Urinary bladder (tissue), 4 donors: ENCODE data around the gene CDC37. TPM values are rescaled to one million over a fixed set of nuclear protein-coding genes. Genes with fewer than 3 reads are reported as not detected.

Experiments used
- DNase-seq: peaks from one replicate; pipeline ENCODE4 v3.0.0-alpha.2; 2015; ENCODE audit errors: extremely low spot score
- H3K27ac ChIP-seq: one replicate; pipeline ENCODE4 v1.5.1; 2013; ENCODE audit warnings: low read depth, mild to moderate bottlenecking, moderate library complexity
- H3K36me3 ChIP-seq: one replicate; pipeline ENCODE4 v1.6.1; 2013; ENCODE audit warnings: mild to moderate bottlenecking, moderate library complexity; ENCODE audit not compliant: insufficient read depth
- H3K4me1 ChIP-seq: one replicate; pipeline ENCODE4 v1.6.1; 2013; ENCODE audit warnings: mild to moderate bottlenecking, moderate library complexity; ENCODE audit not compliant: insufficient read depth
- H3K4me3 ChIP-seq: one replicate; pipeline ENCODE4 v1.5.1; 2013; ENCODE audit warnings: low read depth, low read length
- WGBS: extraction: QIAGEN DNeasy Blood & Tissue Kit; methylation state at CpG from one replicate; pipeline ENCODE4 v1.1.7; 2013; 5-methylcytosine and 5-hydroxymethylcytosine counted together
- polyA plus RNA-seq: library from polyadenylated mRNA; stranded (reverse); fragments of 200-250 nt; gene quantifications from one replicate; pipeline ENCODE4 v1.2.3, GENCODE V29; 2013
- total RNA-seq: library from RNA; depleted of rRNA; stranded (reverse); fragments of >200 nt; gene quantifications from one replicate; pipeline ENCODE4 v1.2.3, GENCODE V29; 2014
- donor health status: healthy with polysubstance abuse.
- donor health status: healthy.

The CDC37 gene
- 59.5 TPM for total RNA-seq
- 203 TPM for polyA plus RNA-seq

DNA sequence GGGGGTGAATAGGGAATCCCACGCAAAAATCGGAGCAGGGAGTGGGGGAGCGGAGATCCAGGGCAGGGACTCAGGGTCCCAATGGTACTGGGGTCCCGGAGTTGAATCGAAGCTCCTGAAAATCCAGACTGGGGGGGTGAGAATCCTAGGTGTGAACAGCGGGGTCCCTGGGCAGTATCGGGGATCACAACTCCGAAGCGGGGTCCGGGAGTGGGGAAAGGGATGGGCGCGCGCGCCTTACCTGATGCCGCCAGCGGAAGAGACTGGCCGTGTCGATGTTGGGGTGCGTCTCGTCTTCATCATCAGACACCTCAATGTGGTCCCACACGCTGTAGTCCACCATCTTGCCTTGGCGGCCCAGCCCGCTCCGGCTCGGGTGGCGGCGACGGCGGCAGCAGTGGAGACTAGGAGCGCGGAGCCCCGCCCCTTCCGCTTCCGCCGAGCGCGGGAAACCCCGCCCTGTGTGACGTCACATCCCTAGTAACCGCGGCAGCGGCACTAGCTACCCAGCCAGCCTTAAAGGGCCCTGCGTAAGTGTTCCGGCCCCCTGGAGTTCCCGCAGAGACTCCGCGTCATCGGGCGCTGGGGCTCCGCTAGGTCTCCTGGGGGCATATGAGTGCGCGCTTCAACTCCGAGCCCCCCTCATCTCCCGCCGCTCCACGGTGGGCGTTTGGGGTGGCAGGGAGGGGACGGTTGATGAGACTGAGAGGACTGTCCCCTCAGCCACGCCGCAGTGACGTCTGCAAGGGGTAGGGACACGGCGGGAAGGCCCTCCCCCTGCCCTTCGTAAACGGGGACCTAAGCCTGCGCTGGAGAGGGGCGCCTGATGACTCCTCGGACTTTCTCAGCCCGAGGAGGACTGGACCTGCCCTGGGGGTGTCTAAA, at the start of gene CDC37:
TSS of gene CDC37 (minus strand) at position 406 of the 885 bp plus-strand sequence. CDS start at position 343, 63 bp downstream.
- DNase-seq: peak; percentile 91
- Histone ChIP-seq H3K36me3 (no peaks in the 10 kb centered on the region), H3K27ac (peak within 1 kb of the TSS; percentile 60), H3K4me3 (peak within 1 kb of the TSS; percentile 76), H3K4me1 (no peaks in the 10 kb centered on the region)
- WGBS: under 1% methylated on average over 69 of the region's 69 CpGs

GRCh38 chr19:10450853-10451609, 47.7 kb upstream of the CDC37 start:
- Histone ChIP-seq H3K27ac (no peak overlapping the region), H3K4me1 (no peaks in the 10 kb centered on the region), H3K36me3 (no peaks in the 10 kb centered on the region), H3K4me3 (no peak overlapping the region)
- 80% methylated on average over 25 of the region's 25 CpGs for WGBS
- no peak for DNase-seq

GRCh38 chr19:10450191-10450852, 47.0 kb upstream of the CDC37 start:
- Histone ChIP-seq H3K4me3 (no peak overlapping the region), H3K27ac (no peak overlapping the region), H3K4me1 (no peaks in the 10 kb centered on the region), H3K36me3 (no peaks in the 10 kb centered on the region)
- DNase-seq: no peak
- 89% methylated on average over 14 of the region's 14 CpGs for WGBS

DNA sequence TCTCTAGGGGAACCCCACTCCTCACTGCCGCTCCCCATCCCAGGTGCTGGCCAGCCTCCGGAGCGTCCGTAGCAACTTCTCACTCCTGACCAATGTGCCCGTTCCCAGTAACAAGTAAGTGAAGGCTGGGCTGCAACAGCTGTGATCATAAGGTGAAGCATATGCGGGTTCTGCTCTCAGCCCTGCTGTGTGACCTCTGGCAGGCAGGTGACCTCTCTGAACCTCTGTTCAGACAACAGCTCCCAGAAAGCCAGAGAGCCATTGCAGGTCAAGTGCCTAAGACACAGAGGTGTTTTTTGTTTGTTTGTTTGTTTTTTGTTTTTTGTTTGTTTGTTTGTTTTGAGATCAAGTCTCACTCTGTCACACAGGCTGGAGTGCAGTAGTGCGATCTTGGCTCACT, 45.7 kb upstream of the CDC37 start:
- Histone ChIP-seq H3K27ac (no peak overlapping the region), H3K4me3 (no peak overlapping the region), H3K36me3 (no peaks in the 10 kb centered on the region), H3K4me1 (no peaks in the 10 kb centered on the region)
- no peak for DNase-seq
- WGBS: 95% methylated on average over 7 of the region's 7 CpGs

- Histone ChIP-seq H3K4me3 (no peak overlapping the region), H3K36me3 (no peaks in the 10 kb centered on the region), H3K4me1 (no peaks in the 10 kb centered on the region), H3K27ac (no peak overlapping the region)
- whole genome bisulfite sequencing: 92% methylated on average over 3 of the region's 3 CpGs
- DNase-seq: no peak
Measured at GRCh38 chr19:10442698-10443097, 39.4 kb upstream of the CDC37 start.

DNA sequence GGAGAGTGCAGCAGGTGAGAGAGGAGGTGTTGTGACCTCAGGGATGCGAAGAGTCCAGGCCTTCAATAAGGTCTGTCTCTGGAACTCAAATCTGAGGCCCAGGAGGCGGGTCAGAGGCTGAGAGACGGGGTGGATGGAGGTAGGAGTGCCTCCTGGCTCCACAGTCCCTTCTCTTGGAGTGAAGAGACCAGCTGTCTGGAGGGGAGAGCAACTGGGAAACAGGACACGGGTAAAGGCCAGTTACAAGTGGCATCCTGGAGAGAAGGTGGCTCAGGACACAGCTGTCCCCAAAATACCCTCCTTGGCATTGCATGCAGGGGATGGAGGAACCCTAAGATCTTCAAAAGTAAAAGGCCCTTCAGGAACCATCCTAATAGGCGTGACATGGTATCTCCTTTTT, 36.2 kb upstream of the CDC37 start:
- Histone ChIP-seq H3K36me3 (no peaks in the 10 kb centered on the region), H3K4me1 (no peaks in the 10 kb centered on the region), H3K27ac (no peak overlapping the region), H3K4me3 (no peak overlapping the region)
- no peak for DNase-seq
- WGBS: 87% methylated on average over 5 of the region's 5 CpGs

- no peak overlapping the region for H3K4me3 ChIP-seq
- DNase-seq: no peak
- no peaks in the 10 kb centered on the region for H3K36me3 ChIP-seq
- WGBS: 91% methylated on average over 10 of the region's 10 CpGs
- no peak overlapping the region for H3K27ac ChIP-seq
- peaks cover 1% of the 10 kb centered on the region for H3K4me1 ChIP-seq
Measured at GRCh38 chr19:10433131-10433536, 29.8 kb upstream of the CDC37 start.

DNA sequence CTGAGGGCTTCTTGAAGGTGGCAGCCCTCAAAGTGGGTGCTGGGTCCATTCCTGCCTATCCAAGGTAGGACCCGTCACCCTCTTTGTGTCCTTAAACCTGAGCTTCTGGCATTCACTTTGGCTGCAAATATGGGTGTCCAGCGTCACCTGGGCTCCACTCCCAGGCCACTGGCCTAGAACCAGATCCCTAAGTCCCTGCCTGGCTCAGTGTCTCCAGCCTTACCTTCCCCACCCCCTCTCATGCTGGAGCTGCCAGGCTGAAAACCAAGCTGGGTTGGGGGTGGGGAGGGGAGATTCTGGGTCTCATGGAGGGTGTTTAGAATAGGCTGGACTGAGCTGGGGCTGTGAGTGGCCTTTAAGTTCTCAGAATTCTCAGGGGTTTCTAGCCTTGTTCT, 29.4 kb upstream of the CDC37 start:
- no peaks in the 10 kb centered on the region for H3K36me3 ChIP-seq
- H3K4me1 ChIP-seq: peaks cover 1% of the 10 kb centered on the region
- no peak for DNase-seq
- no peak overlapping the region for H3K27ac ChIP-seq
- H3K4me3 ChIP-seq: peak overlapping the region; percentile 64
- WGBS: 76% methylated on average over 2 of the region's 2 CpGs

- WGBS: 3% methylated on average over 59 of the region's 64 CpGs
- no peak for DNase-seq
- Histone ChIP-seq H3K36me3 (no peaks in the 10 kb centered on the region), H3K27ac (peak overlapping the region; percentile 30), H3K4me3 (peak overlapping the region; percentile 64), H3K4me1 (peaks cover 1% of the 10 kb centered on the region)
Measured at GRCh38 chr19:10431943-10432735, 28.8 kb upstream of the CDC37 start.

- no peak for DNase-seq
- no peaks in the 10 kb centered on the region for H3K36me3 ChIP-seq
- H3K4me3 ChIP-seq: peak overlapping the region; percentile 64
- WGBS: 16% methylated on average over 25 of the region's 25 CpGs
- peak overlapping the region; percentile 30 for H3K27ac ChIP-seq
- H3K4me1 ChIP-seq: peaks cover 1% of the 10 kb centered on the region
Measured at GRCh38 chr19:10431254-10431942, 28.1 kb upstream of the CDC37 start.

DNA sequence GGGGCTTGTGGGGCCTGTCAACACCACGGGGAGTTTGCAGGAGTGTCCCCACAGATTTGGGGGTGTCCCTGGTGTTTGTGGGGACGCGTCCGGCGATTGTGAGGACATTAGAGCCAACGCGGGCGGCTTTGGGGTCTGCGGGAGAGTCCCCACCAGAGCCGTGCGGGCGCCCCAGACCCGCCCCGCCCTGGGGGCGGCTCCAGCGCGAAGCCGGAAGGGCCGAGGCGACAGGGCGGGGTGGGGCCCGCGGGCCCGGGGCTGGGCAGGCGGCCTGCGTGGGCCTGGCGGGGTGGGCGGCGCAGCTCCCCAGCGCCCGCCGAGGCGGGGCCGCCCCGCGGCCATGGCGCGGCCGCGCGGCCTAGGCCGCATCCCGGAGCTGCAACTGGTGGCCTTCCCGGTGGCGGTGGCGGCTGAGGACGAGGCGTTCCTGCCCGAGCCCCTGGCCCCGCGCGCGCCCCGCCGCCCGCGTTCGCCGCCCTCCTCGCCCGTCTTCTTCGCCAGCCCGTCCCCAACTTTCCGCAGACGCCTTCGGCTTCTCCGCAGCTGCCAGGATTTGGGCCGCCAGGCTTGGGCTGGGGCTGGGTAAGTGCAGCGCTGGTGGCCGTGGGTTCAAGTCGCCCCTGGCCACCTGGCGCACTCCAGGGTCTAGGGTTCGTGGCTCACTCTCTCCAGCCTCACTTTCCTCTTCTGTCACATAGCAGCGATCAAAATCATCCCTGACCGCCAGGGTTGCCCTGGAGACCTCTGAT, 27.3 kb upstream of the CDC37 start:
- no peak for DNase-seq
- H3K4me1 ChIP-seq: peaks cover 1% of the 10 kb centered on the region
- peak overlapping the region; percentile 64 for H3K4me3 ChIP-seq
- 3% methylated on average over 75 of the region's 75 CpGs for WGBS
- no peaks in the 10 kb centered on the region for H3K36me3 ChIP-seq
- H3K27ac ChIP-seq: no peak overlapping the region

DNA sequence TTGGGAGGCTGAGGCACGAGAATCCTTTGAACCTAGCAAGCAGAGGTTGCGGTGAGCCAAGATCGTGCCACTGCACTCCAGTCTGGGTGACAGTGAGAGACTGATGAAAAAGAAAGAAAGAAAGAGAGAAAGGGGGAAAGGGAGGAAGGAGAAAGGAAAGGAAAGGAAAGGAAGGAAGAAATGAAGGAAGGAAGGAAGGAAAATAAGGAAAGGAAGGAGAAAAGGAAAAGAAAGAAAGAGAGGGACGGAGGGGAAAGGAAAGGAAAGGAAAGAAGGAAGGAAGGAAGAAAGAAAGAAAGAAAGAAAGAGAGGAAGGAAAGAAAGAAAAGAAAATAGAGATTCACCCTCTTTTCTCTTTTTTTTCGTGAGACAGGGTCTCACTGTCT, 25.6 kb upstream of the CDC37 start:
- 66% methylated on average over 5 of the region's 5 CpGs for WGBS
- no peak overlapping the region for H3K27ac ChIP-seq

More for the DNA sequence above, 25.6 kb upstream of the CDC37 start:
- H3K4me1 ChIP-seq: peaks cover 1% of the 10 kb centered on the region
- H3K4me3 ChIP-seq: no peak overlapping the region
- no peak for DNase-seq
- no peaks in the 10 kb centered on the region for H3K36me3 ChIP-seq
